HepG2 (cell line): ENCODE data around the gene RPL23. TPM values are rescaled to one million over a fixed set of nuclear protein-coding genes. Genes with fewer than 3 reads are reported as not detected.

Experiments used
- ASH2L ChIP-seq: fragments of 300-600, 200-600 bp; sonication (generic); IDR thresholded peaks from 2 replicates; pipeline ENCODE4 v1.7.0; 2017; ENCODE audit warnings: low read depth, mild to moderate bottlenecking, moderate library complexity, mixed read lengths, low read length; ENCODE audit not compliant: insufficient read length
- CBFB ChIP-seq: sonication (generic); formaldehyde crosslinking; IDR thresholded peaks from 2 replicates; pipeline ENCODE4 v1.4.0; 2020; ENCODE audit warnings: missing genetic modification reagents
- DNMT3B ChIP-seq: conservative IDR thresholded peaks from 2 replicates; pipeline ENCODE4 v1.6.1; 2016; ENCODE audit warnings: missing biosample characterization, control low read depth
- GLI4 ChIP-seq: sonication (generic); formaldehyde crosslinking; IDR thresholded peaks from 2 replicates; pipeline ENCODE4 v1.5.1; 2020; ENCODE audit warnings: missing genetic modification reagents, mild to moderate bottlenecking, moderate library complexity, borderline replicate concordance
- KDM4B ChIP-seq: sonication (generic); formaldehyde crosslinking; IDR thresholded peaks from 2 replicates; pipeline ENCODE4 v1.4.0; 2020; ENCODE audit warnings: missing genetic modification reagents
- NCOA5 ChIP-seq: sonication (generic); formaldehyde crosslinking; IDR thresholded peaks from 2 replicates; pipeline ENCODE4 v1.4.0; 2020; ENCODE audit warnings: missing genetic modification reagents
- SIX1 ChIP-seq: sonication (generic); formaldehyde crosslinking; IDR thresholded peaks from 2 replicates; pipeline ENCODE4 v1.4.0; 2020; ENCODE audit warnings: missing genetic modification reagents, borderline replicate concordance
- TCF7 ChIP-seq: sonication (generic); IDR thresholded peaks from 2 replicates; pipeline ENCODE4 v1.6.1; 2016; ENCODE audit warnings: antibody characterized with exemption, low read depth
- ZNF329 ChIP-seq: sonication (generic); formaldehyde crosslinking; IDR thresholded peaks from 2 replicates; pipeline ENCODE4 v1.9.0; 2021; ENCODE audit warnings: low read depth, mild to moderate bottlenecking, missing genetic modification reagents
- ZNF431 ChIP-seq: sonication (generic); formaldehyde crosslinking; IDR thresholded peaks from 2 replicates; pipeline ENCODE4 v1.9.0; 2022; ENCODE audit warnings: missing genetic modification reagents, low read depth, mild to moderate bottlenecking, borderline replicate concordance
- ZNF543 ChIP-seq: sonication (generic); formaldehyde crosslinking; IDR thresholded peaks from 2 replicates; pipeline ENCODE4 v1.4.0; 2020; ENCODE audit warnings: mild to moderate bottlenecking, missing genetic modification reagents
- ZNF556 ChIP-seq: sonication (generic); formaldehyde crosslinking; IDR thresholded peaks from 2 replicates; pipeline ENCODE4 v1.4.0; 2020; ENCODE audit warnings: mild to moderate bottlenecking, missing genetic modification reagents, borderline replicate concordance
- ZNF644 ChIP-seq: IDR thresholded peaks from 2 replicates; pipeline ENCODE4 v1.6.1; 2016; ENCODE audit warnings: low read depth
- ZNF670 ChIP-seq: sonication (generic); formaldehyde crosslinking; IDR thresholded peaks from 2 replicates; pipeline ENCODE4 v1.8.0; 2022; ENCODE audit warnings: mild to moderate bottlenecking, missing genetic modification reagents, borderline replicate concordance
- ZNF678 ChIP-seq: sonication (generic); formaldehyde crosslinking; IDR thresholded peaks from 2 replicates; pipeline ENCODE4 v1.4.0; 2020; ENCODE audit warnings: mild to moderate bottlenecking, missing genetic modification reagents
- ZNF724P ChIP-seq: sonication (generic); formaldehyde crosslinking; IDR thresholded peaks from 2 replicates; pipeline ENCODE4 v1.8.0; 2022; ENCODE audit warnings: missing genetic modification reagents, borderline replicate concordance
- ZNF737 ChIP-seq: sonication (generic); formaldehyde crosslinking; IDR thresholded peaks from 2 replicates; pipeline ENCODE4 v1.5.0; 2020; ENCODE audit warnings: missing genetic modification reagents, mild to moderate bottlenecking, borderline replicate concordance
- polyA plus RNA-seq, 8 experiments: library from polyadenylated mRNA; depleted of rRNA in 3 of 8; stranded (reverse) in 7 of 8; unstranded in 1 of 8; fragments of >200 nt; fragmentation: Illumina TruSeq in 4 of 8; extraction: Trizol in 4 of 8; gene quantifications; 2 replicates each; pipeline versions ENCODE4 v1.2.1 to v1.2.3, GENCODE V29; 2011 to 2016; ENCODE audit warnings: low read depth in 4 of 8, missing spikeins in 1 of 8, mixed read lengths in 1 of 8; ENCODE audit not compliant: insufficient read depth in 1 of 8
- total RNA-seq, 5 experiments: library from RNA; depleted of rRNA; stranded (reverse); fragments of >200 nt; fragmentation: Illumina TruSeq; extraction: Trizol; gene quantifications; 2 replicates each; pipeline ENCODE4 v1.2.3, GENCODE V29; 2016; ENCODE audit warnings: low read depth in 1 of 5
- TF ChIP-seq, protein P1 (sequence below): sonication (generic); formaldehyde crosslinking; IDR thresholded peaks from 2 replicates; pipeline ENCODE4 v1.8.0; 2022; ENCODE audit warnings: mild to moderate bottlenecking, missing genetic modification reagents, borderline replicate concordance
- TF ChIP-seq, protein P2 (sequence below): sonication (generic); formaldehyde crosslinking; IDR thresholded peaks from 2 replicates; pipeline ENCODE4 v1.5.0; 2020; ENCODE audit warnings: missing genetic modification reagents
- TF ChIP-seq, protein P3 (sequence below): sonication (generic); formaldehyde crosslinking; IDR thresholded peaks from 2 replicates; pipeline ENCODE4 v1.4.0; 2020; ENCODE audit warnings: missing genetic modification reagents
- TF ChIP-seq, protein P4 (sequence below): sonication (generic); formaldehyde crosslinking; IDR thresholded peaks from 2 replicates; pipeline ENCODE4 v1.4.0; 2020; ENCODE audit warnings: low read depth, missing genetic modification reagents

The RPL23 gene
- total and polyA plus RNA-seq, 2 of the 13 experiments (the other 11 are each of a cell fraction or from before 2014, with no cell fraction given), result 2,790 to 4,860 TPM

DNA sequence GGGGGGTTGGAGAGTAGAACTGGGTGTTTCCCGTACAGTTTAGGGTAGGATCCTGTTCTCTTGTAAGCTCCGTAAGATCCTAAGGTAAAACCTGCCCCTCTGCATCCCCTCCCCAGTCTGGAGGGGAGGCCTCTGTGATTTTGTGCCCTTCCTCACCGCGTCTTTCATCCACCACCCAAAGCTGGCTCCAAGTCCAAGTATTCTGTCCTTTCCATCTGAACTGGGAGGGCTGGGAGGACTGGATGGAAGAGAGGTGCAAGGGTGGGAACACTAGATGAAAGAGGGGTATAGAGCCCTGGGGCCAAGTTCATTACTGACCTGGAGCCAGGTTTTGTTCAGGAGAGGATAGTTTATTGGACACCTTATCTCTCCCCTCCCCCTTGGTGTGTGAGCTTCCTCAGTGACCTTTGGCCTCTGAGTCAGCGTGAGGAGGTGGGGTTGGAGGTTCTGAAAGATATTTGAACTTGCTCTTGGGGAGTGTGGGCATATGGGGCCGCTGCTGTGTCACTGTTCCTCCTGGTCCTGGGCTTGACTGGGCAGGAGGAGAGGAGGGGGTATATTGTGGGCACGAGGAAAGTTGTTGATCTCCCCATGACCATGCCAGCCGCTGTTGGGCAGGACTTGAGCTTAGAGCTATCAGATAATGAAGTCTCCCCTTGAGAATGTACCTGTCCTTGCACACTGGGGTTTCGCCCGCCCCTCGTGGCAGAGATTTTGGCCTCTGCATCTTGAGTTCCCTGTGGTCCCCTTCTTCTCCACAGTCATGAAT, 17.9 kb upstream of the RPL23 start (continued):
- TF ChIP-seq ZNF670 (CRISPR knock-in tag) (peak; percentile 69; the same call in 1 of the 2 replicates), ZNF644 (CRISPR knock-in tag) (no peak; the same call in 1 of the 2 replicates), SIX1 (CRISPR knock-in tag) (peak; percentile 79; the same call in 1 of the 2 replicates), ZNF543 (CRISPR knock-in tag) (0 out of 2 replicates have a peak, but pooled peaks have one; percentile 77), KDM4B (peak; percentile 97), DNMT3B (CRISPR knock-in tag) (no peak), ZNF724P (CRISPR knock-in tag) (no peak), GLI4 (no peak), NCOA5 (no peak), ASH2L (peak; percentile 43), ZNF329 (CRISPR knock-in tag) (no peak), ZNF431 (CRISPR knock-in tag) (peak; percentile 82; the same call in 1 of the 2 replicates), ZNF737 (no peak), TCF7 (peak; percentile 68), ZNF678 (no peak), ZNF556 (CRISPR knock-in tag) (peak; percentile 75; the same call in 1 of the 2 replicates), CBFB (CRISPR knock-in tag) (no peak)
- TF ChIP-seq, protein P1, sequence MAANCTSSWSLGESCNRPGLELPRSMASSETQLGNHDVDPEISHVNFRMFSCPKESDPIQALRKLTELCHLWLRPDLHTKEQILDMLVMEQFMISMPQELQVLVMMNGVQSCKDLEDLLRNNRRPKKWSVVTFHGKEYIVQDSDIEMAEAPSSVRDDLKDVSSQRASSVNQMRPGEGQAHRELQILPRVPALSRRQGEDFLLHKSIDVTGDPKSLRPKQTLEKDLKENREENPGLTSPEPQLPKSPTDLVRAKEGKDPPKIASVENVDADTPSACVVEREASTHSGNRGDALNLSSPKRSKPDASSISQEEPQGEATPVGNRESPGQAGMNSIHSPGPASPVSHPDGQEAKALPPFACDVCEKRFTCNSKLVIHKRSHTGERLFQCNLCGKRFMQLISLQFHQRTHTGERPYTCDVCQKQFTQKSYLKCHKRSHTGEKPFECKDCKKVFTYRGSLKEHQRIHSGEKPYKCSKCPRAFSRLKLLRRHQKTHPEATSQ (CRISPR knock-in tag), result peak; percentile 54; the same call in 1 of the 2 replicates
- TF ChIP-seq, protein P2, sequence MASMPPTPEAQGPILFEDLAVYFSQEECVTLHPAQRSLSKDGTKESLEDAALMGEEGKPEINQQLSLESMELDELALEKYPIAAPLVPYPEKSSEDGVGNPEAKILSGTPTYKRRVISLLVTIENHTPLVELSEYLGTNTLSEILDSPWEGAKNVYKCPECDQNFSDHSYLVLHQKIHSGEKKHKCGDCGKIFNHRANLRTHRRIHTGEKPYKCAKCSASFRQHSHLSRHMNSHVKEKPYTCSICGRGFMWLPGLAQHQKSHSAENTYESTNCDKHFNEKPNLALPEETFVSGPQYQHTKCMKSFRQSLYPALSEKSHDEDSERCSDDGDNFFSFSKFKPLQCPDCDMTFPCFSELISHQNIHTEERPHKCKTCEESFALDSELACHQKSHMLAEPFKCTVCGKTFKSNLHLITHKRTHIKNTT, result no peak
- TF ChIP-seq, protein P3, sequence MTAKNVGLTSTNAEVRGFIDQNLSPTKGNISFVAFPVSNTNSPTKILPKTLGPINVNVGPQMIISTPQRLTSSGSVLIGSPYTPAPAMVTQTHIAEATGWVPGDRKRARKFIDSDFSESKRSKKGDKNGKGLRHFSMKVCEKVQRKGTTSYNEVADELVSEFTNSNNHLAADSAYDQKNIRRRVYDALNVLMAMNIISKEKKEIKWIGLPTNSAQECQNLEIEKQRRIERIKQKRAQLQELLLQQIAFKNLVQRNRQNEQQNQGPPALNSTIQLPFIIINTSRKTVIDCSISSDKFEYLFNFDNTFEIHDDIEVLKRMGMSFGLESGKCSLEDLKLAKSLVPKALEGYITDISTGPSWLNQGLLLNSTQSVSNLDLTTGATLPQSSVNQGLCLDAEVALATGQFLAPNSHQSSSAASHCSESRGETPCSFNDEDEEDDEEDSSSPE (CRISPR knock-in tag), result peak; percentile 53; the same call in 1 of the 2 replicates
- TF ChIP-seq, protein P4, sequence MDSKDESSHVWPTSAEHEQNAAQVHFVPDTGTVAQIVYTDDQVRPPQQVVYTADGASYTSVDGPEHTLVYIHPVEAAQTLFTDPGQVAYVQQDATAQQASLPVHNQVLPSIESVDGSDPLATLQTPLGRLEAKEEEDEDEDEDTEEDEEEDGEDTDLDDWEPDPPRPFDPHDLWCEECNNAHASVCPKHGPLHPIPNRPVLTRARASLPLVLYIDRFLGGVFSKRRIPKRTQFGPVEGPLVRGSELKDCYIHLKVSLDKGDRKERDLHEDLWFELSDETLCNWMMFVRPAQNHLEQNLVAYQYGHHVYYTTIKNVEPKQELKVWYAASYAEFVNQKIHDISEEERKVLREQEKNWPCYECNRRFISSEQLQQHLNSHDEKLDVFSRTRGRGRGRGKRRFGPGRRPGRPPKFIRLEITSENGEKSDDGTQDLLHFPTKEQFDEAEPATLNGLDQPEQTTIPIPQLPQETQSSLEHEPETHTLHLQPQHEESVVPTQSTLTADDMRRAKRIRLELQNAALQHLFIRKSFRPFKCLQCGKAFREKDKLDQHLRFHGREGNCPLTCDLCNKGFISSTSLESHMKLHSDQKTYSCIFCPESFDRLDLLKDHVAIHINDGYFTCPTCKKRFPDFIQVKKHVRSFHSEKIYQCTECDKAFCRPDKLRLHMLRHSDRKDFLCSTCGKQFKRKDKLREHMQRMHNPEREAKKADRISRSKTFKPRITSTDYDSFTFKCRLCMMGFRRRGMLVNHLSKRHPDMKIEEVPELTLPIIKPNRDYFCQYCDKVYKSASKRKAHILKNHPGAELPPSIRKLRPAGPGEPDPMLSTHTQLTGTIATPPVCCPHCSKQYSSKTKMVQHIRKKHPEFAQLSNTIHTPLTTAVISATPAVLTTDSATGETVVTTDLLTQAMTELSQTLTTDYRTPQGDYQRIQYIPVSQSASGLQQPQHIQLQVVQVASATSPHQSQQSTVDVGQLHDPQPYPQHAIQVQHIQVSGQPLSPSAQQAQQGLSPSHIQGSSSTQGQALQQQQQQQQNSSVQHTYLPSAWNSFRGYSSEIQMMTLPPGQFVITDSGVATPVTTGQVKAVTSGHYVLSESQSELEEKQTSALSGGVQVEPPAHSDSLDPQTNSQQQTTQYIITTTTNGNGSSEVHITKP (CRISPR knock-in tag), result peak; percentile 91
